A549 (cell line): Measurements from ENCODE around the gene MGMT. TPM values are rescaled to one million over a fixed set of nuclear protein-coding genes. Genes with fewer than 3 reads are reported as not detected.

Experiments
- ATAC-seq, 2 experiments: fragments of 200-7000 bp in 1 of 2; fragments of >200 bp in 1 of 2; cut with Nextera tagmentation in 1 of 2; cut with Tn5 transposase in 1 of 2; 3 replicates each; pipeline versions ENCODE4 v1.8.0 to v1.9.1; 2018 to 2020; ENCODE audit warnings: mild to moderate bottlenecking in 1 of 2, moderate library complexity in 1 of 2
- CTCF ChIA-PET: fragments of 300-600 bp; sonication (Branson Sonifier 250); formaldehyde crosslinking; extraction: SDS; loops from one replicate; lab custom pipeline; 2021; ENCODE audit warnings: antibody characterized with exemption, inconsistent platforms; lab: Yijun Ruan, JAX
- POLR2A ChIA-PET: fragments of 350-600 bp; formaldehyde crosslinking; extraction: SDS; loops from one replicate; lab custom pipeline; 2021; ENCODE audit warnings: antibody characterized with exemption, inconsistent platforms; lab: Yijun Ruan, JAX
- DNase-seq, 2 experiments: peaks; one replicate each; pipeline versions ENCODE4 v3.0.0 to v3.0.0-alpha.2; 2011 to 2016; ENCODE audit warnings: low read depth in 1 of 2, low spot score in 1 of 2
- FAIRE-seq: peaks from 2 replicates; lab custom pipeline; 2011; peaks lifted over from hg19 to GRCh38; lab: Jason Lieb, UNC
- H3K27ac ChIP-seq, 2 experiments: fragments of >200 bp; sonication (Bioruptor Twin); formaldehyde crosslinking; 3 replicates each; pipeline ENCODE4 v1.5.1; 2016 to 2017
- H3K4me1 ChIP-seq: fragments of >200 bp; sonication (Bioruptor Twin); formaldehyde crosslinking; 3 replicates; pipeline ENCODE4 v1.6.1; 2016
- H3K4me2 ChIP-seq: fragments of >200 bp; sonication (Bioruptor Twin); formaldehyde crosslinking; 3 replicates; pipeline ENCODE4 v1.6.1; 2016
- H3K4me3 ChIP-seq: fragments of >200 bp; sonication (Bioruptor Twin); formaldehyde crosslinking; 3 replicates; pipeline ENCODE4 v1.5.1; 2016
- H3K9me3 ChIP-seq: fragments of >200 bp; sonication (Bioruptor Twin); formaldehyde crosslinking; 3 replicates; pipeline ENCODE4 v1.6.1; 2016
- CBX2 ChIP-seq: fragments of 200-600 bp; sonication (generic); IDR thresholded peaks from 2 replicates; pipeline ENCODE4 v1.6.1; 2016; ENCODE audit warnings: low read depth, mild to moderate bottlenecking, borderline replicate concordance
- CEBPB ChIP-seq, 2 experiments: fragments of >200 bp in 1 of 2; sonication (Bioruptor Twin) in 1 of 2; formaldehyde crosslinking in 1 of 2; IDR thresholded peaks; 2 replicates each; pipeline ENCODE4 v1.6.1; 2012 to 2016
- CTCF ChIP-seq: fragments of >200 bp; sonication (Bioruptor Twin); formaldehyde crosslinking; IDR thresholded peaks from 3 replicates; pipeline ENCODE4 v1.5.1; 2016
- EHMT2 ChIP-seq: fragments of 200-600 bp; sonication (generic); IDR thresholded peaks from 2 replicates; pipeline ENCODE4 v1.6.1; 2016; ENCODE audit warnings: antibody characterized with exemption, low read depth, mild to moderate bottlenecking, moderate library complexity
- HDAC2 ChIP-seq: fragments of 200-600 bp; sonication (generic); IDR thresholded peaks from 2 replicates; pipeline ENCODE4 v1.6.1; 2016
- HES2 ChIP-seq: fragments of >200 bp; sonication (Bioruptor Twin); formaldehyde crosslinking; IDR thresholded peaks from 2 replicates; pipeline ENCODE4 v1.6.1; 2016
- HEYL ChIP-seq: fragments of 250-450 bp; sonication (Bioruptor Pico); IDR thresholded peaks from 2 replicates; pipeline ENCODE4 v1.8.0; 2021; ENCODE audit warnings: mild to moderate bottlenecking, moderate library complexity
- HOXB5 ChIP-seq: fragments of 250-450 bp; sonication (Bioruptor Pico); IDR thresholded peaks from 2 replicates; pipeline ENCODE4 v1.5.0; 2020; ENCODE audit warnings: mild to moderate bottlenecking, moderate library complexity
- KDM5A ChIP-seq: fragments of 200-600 bp; sonication (generic); IDR thresholded peaks from 2 replicates; pipeline ENCODE4 v1.6.1; 2016; ENCODE audit warnings: antibody characterized with exemption, mild to moderate bottlenecking
- MAFK ChIP-seq: fragments of 450-650 bp; IDR thresholded peaks from 2 replicates; pipeline ENCODE4 v1.6.1; 2014; ENCODE audit not compliant: partially characterized antibody
- MAZ ChIP-seq: fragments of 150-350 bp; IDR thresholded peaks from 2 replicates; pipeline ENCODE4 v1.6.1; 2014; ENCODE audit warnings: antibody characterized with exemption, low read depth, low read length, borderline replicate concordance
- MYC ChIP-seq: IDR thresholded peaks from 2 replicates; pipeline ENCODE4 v1.6.1; 2012; ENCODE audit warnings: mild to moderate bottlenecking, inconsistent platforms, low read length, improper control_type of control experiment, borderline replicate concordance
- PHF8 ChIP-seq: fragments of 200-600 bp; sonication (generic); IDR thresholded peaks from 2 replicates; pipeline ENCODE4 v1.6.1; 2016; ENCODE audit warnings: low read depth, mild to moderate bottlenecking, antibody characterized with exemption, moderate library complexity, borderline replicate concordance
- RARB ChIP-seq: fragments of 250-450 bp; sonication (Bioruptor Pico); IDR thresholded peaks from 2 replicates; pipeline ENCODE4 v1.8.0; 2021; ENCODE audit warnings: mild to moderate bottlenecking, moderate library complexity
- RCOR1 ChIP-seq: fragments of 150-350 bp; IDR thresholded peaks from 2 replicates; pipeline ENCODE4 v1.6.1; 2014; ENCODE audit warnings: antibody characterized with exemption, low read length, low read depth
- RNF2 ChIP-seq: fragments of 200-600 bp; sonication (generic); IDR thresholded peaks from 2 replicates; pipeline ENCODE4 v1.6.1; 2016; ENCODE audit warnings: low read depth, mild to moderate bottlenecking, antibody characterized with exemption, moderate library complexity, borderline replicate concordance
- SMC3 ChIP-seq: fragments of >200 bp; sonication (Bioruptor Twin); formaldehyde crosslinking; IDR thresholded peaks from 3 replicates; pipeline ENCODE4 v1.6.1; 2018; ENCODE audit warnings: inconsistent platforms
- USF2 ChIP-seq: fragments of 450-650 bp; IDR thresholded peaks from 2 replicates; pipeline ENCODE4 v1.6.1; 2014; ENCODE audit warnings: antibody characterized with exemption
- ZC3H11A ChIP-seq: fragments of 450-650 bp; IDR thresholded peaks from 2 replicates; pipeline ENCODE4 v1.6.1; 2014; ENCODE audit warnings: antibody characterized with exemption, mild to moderate bottlenecking
- ZNF302 ChIP-seq: fragments of 250-450 bp; sonication (Bioruptor Pico); IDR thresholded peaks from 2 replicates; pipeline ENCODE4 v1.9.0; 2021; ENCODE audit warnings: inconsistent platforms, mild to moderate bottlenecking, moderate library complexity
- WGBS: methylation state at CpG from one replicate; pipeline ENCODE4 v1.1.6; 2017; ENCODE audit errors: missing lambda C conversion rate; 5-methylcytosine and 5-hydroxymethylcytosine counted together
- polyA plus RNA-seq, 4 experiments: library from polyadenylated mRNA; depleted of rRNA in 3 of 4; stranded (reverse); fragments of >200 nt; fragmentation: RNase III in 1 of 4; extraction: RNeasy Plus Mini Kit Qiagen cat#74134 plus additional on column Dnase treatment in 1 of 4; gene quantifications; 2 replicates in 3 of 4; 3 replicates in 1 of 4; pipeline ENCODE4 v1.2.3, GENCODE V29; 2011 to 2017
- TF ChIP-seq, protein P1 (sequence below): fragments of >200 bp; sonication (Bioruptor Twin); formaldehyde crosslinking; IDR thresholded peaks from 3 replicates; pipeline ENCODE4 v1.6.1; 2016
- TF ChIP-seq, protein P2 (sequence below): fragments of 250-450 bp; sonication (Bioruptor Pico); IDR thresholded peaks from 2 replicates; pipeline ENCODE4 v1.5.0; 2020; ENCODE audit warnings: low read depth, mild to moderate bottlenecking, moderate library complexity
- TF ChIP-seq, protein P3 (sequence below): IDR thresholded peaks from 2 replicates; pipeline ENCODE4 v1.6.1; 2012

Gene MGMT
- polyA plus RNA-seq, 2 of the 4 experiments (the other 2 are of a cell fraction) = 4.9 to 5.2 TPM

GRCh38 chr10:129719889-129720590 lies 253.0 kb downstream of the MGMT start:
- no peak for FAIRE-seq

DNA sequence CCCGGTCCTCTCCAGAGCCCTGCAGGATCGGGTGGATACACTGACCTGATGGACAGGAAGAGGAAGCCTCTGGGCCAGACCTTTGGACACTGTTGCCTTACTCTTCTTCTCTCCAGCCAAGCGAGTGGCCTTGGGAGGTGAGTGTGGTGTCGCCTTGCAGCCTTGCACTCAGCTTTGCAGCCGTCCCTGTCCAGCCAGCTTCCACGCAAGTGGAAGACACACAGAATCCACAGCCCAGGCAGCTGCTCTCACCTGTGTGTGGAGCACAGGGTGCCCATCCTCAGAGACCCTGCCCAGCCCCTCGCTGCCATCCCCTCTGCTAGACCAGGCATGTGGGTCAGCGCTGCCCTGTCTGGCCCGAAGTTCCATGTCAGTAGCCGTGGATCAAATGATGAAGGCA lies 258.0 kb downstream of the MGMT start:
- CTCF ChIA-PET = no interaction called here
- FAIRE-seq (no peak), DNase-seq (no peak), ATAC-seq (no peak)
- Histone ChIP-seq H3K9me3 (no peaks in the 10 kb centered on the region), H3K27ac (no peak overlapping the region), H3K4me2 (no peak overlapping the region), H3K4me1 (no peaks in the 10 kb centered on the region), H3K4me3 (no peak overlapping the region)
- POLR2A ChIA-PET = no interaction called here
- TF ChIP-seq ZC3H11A = no peak
- WGBS = 24% methylated on average over 7 of the region's 10 CpGs

More at GRCh38 chr10:129719889-129720590, 253.0 kb downstream of the MGMT start:
- no peak for ATAC-seq
- 36% methylated on average over 9 of the region's 12 CpGs for WGBS
- no peaks in the 10 kb centered on the region for H3K9me3 ChIP-seq
- TF ChIP-seq MAZ (no peak), HES2 (no peak), ZNF302 (CRISPR knock-in tag) (no peak), MAFK (no peak), MYC (no peak), EHMT2 (no peak), RNF2 (no peak), HDAC2 (no peak), RCOR1 (no peak), HOXB5 (CRISPR knock-in tag) (no peak), CTCF (no peak), HEYL (CRISPR knock-in tag) (no peak), KDM5A (no peak), PHF8 (no peak), RARB (CRISPR knock-in tag) (no peak)
- TF ChIP-seq, protein P1, sequence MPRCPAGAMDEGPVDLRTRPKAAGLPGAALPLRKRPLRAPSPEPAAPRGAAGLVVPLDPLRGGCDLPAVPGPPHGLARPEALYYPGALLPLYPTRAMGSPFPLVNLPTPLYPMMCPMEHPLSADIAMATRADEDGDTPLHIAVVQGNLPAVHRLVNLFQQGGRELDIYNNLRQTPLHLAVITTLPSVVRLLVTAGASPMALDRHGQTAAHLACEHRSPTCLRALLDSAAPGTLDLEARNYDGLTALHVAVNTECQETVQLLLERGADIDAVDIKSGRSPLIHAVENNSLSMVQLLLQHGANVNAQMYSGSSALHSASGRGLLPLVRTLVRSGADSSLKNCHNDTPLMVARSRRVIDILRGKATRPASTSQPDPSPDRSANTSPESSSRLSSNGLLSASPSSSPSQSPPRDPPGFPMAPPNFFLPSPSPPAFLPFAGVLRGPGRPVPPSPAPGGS = no peak
- TF ChIP-seq, protein P2, sequence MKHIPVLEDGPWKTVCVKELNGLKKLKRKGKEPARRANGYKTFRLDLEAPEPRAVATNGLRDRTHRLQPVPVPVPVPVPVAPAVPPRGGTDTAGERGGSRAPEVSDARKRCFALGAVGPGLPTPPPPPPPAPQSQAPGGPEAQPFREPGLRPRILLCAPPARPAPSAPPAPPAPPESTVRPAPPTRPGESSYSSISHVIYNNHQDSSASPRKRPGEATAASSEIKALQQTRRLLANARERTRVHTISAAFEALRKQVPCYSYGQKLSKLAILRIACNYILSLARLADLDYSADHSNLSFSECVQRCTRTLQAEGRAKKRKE (CRISPR knock-in tag) = no peak
- TF ChIP-seq, all 56 proteins: peak for 0
- POLR2A ChIA-PET = no interaction called here
- DNase-seq = no peak
- Histone ChIP-seq H3K27ac (no peak overlapping the region), H3K4me3 (no peak overlapping the region), H3K4me1 (no peaks in the 10 kb centered on the region), H3K4me2 (no peak overlapping the region)
- CTCF ChIA-PET = no interaction called here

GRCh38 chr10:129725482-129725881 lies 258.4 kb downstream of the MGMT start:
- H3K27ac ChIP-seq = no peak overlapping the region
- DNase-seq = no peak
- 24% methylated on average over 7 of the region's 9 CpGs for WGBS
- H3K4me1 ChIP-seq = no peaks in the 10 kb centered on the region
- no peaks in the 10 kb centered on the region for H3K9me3 ChIP-seq
- ATAC-seq = no peak
- ChIA-PET CTCF (interaction anchor here (1.5 kb wide), 1 partner anchor 8 kb away, joined by 4 read pairs; no protein-coding TSS in a partner anchor), POLR2A (no interaction called here)
- FAIRE-seq = no peak
- H3K4me2 ChIP-seq = no peak overlapping the region
- no peak overlapping the region for H3K4me3 ChIP-seq
- TF ChIP-seq, protein P3, sequence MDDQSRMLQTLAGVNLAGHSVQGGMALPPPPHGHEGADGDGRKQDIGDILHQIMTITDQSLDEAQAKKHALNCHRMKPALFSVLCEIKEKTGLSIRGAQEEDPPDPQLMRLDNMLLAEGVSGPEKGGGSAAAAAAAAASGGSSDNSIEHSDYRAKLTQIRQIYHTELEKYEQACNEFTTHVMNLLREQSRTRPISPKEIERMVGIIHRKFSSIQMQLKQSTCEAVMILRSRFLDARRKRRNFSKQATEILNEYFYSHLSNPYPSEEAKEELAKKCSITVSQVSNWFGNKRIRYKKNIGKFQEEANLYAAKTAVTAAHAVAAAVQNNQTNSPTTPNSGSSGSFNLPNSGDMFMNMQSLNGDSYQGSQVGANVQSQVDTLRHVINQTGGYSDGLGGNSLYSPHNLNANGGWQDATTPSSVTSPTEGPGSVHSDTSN = no peak
- no peak for TF ChIP-seq CEBPB (IDR thresholded peaks at IDR 0.05)
- TF ChIP-seq CBX2 = no peak
- TF ChIP-seq, protein P1 = no peak
- TF ChIP-seq SMC3 = no peak
- TF ChIP-seq USF2 = no peak
- TF ChIP-seq CTCF = no peak
- TF ChIP-seq EHMT2 = no peak
